Skeletal muscle satellite cell (primary cell): Measurements from ENCODE around the gene RPA3.
A peak's percentile ranks its signal among the peaks of the same experiment; 100 is the strongest.

ENCODE experiments used
- H3K27me3 ChIP-seq: 2 replicates; pipeline ENCODE4 v1.7.0; 2013; ENCODE audit warnings: low read length; ENCODE audit not compliant: control insufficient read depth, insufficient read depth
- H3K36me3 ChIP-seq: 2 replicates; pipeline ENCODE4 v1.7.0; 2013; ENCODE audit warnings: mild to moderate bottlenecking, control low read depth, low read length; ENCODE audit not compliant: insufficient read depth
- H3K4me1 ChIP-seq: 2 replicates; pipeline ENCODE4 v1.7.0; 2013; ENCODE audit warnings: low read length; ENCODE audit not compliant: control insufficient read depth, insufficient read depth
- H3K4me2 ChIP-seq: 2 replicates; pipeline ENCODE4 v1.7.0; 2013; ENCODE audit warnings: mild to moderate bottlenecking, low read length
- H3K4me3 ChIP-seq: 2 replicates; pipeline ENCODE4 v1.7.0; 2013; ENCODE audit warnings: low read length
- H3K9ac ChIP-seq: 2 replicates; pipeline ENCODE4 v1.7.0; 2013; ENCODE audit warnings: mild to moderate bottlenecking, low read depth, low read length, moderate library complexity
- H3K9me3 ChIP-seq: replicated peaks from 2 replicates; pipeline ENCODE4 v1.7.0; 2013; ENCODE audit warnings: mild to moderate bottlenecking, control low read depth, low read length

Gene RPA3

DNA sequence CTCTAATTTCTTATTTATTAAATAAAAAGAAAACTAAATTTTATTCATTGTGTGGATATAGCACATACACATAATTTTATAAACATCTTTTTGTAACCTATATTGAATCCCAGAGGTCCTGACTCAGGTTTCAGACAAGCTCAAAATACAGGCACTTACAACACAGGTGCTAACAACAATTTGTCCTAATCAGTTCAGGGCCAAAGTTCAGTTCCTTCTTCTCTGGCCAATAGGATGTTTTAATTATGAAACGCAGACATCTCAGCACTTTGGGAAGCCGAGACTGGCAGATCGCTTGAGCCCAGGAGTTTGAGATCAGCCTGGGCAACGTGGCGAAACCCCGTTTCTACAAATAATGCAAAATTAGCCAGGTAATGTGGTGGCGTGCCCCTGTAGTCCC lies 15.0 kb downstream of the RPA3 start:
- Histone ChIP-seq H3K27me3 (no peaks in the 10 kb centered on the region), H3K4me3 (no peak overlapping the region), H3K9ac (no peak overlapping the region), H3K9me3 (no peaks in the 10 kb centered on the region), H3K4me2 (no peak overlapping the region), H3K4me1 (peaks cover 20% of the 10 kb centered on the region), H3K36me3 (no peaks in the 10 kb centered on the region)

DNA sequence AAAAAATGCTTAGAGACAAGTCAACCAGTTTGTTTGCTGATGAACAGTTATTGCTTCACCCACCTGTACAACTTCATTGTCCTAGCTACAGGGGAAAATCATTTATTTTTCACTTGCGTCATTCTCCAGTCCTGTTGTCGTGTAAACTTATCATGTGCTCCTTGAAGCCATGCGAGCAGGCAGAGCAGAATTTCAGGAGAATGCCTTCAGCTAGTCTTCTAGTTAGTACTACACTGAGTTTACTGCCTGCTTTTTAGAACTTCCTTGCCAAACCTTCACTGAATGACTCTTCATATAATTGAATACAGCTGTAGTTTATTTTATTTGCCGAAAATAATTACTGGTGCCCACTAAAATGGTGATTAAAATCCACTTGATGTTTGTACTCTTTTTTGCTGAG lies 15.6 kb downstream of the RPA3 start:
- Histone ChIP-seq H3K36me3 (no peaks in the 10 kb centered on the region), H3K4me1 (peaks cover 25% of the 10 kb centered on the region), H3K9ac (no peak overlapping the region), H3K4me3 (no peak overlapping the region), H3K27me3 (no peaks in the 10 kb centered on the region), H3K4me2 (no peak overlapping the region), H3K9me3 (no peaks in the 10 kb centered on the region)

DNA sequence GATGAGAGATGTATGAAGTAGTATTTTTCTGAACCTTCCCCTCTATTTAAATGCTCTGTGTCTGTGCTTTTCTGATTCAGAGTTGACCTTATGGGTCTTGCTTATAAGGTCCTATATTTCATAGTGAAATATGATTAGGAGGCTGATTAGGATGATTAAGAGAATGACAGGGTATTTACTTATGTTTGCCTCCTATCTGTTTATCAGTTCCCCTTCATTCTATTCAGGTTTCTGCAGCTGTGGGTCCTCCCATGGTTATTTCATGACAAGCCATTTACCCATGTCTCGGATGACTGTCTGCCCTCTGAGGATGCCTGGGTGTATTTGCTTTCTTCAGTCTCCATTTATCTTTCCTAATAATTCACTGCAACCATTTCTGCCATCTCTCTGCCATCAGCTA lies 16.9 kb downstream of the RPA3 start:
- H3K36me3 ChIP-seq: no peaks in the 10 kb centered on the region
- H3K27me3 ChIP-seq: no peaks in the 10 kb centered on the region
- no peaks in the 10 kb centered on the region for H3K9me3 ChIP-seq
- no peak overlapping the region for H3K9ac ChIP-seq
- H3K4me2 ChIP-seq: no peak overlapping the region
- peaks cover 35% of the 10 kb centered on the region for H3K4me1 ChIP-seq
- no peak overlapping the region for H3K4me3 ChIP-seq

DNA sequence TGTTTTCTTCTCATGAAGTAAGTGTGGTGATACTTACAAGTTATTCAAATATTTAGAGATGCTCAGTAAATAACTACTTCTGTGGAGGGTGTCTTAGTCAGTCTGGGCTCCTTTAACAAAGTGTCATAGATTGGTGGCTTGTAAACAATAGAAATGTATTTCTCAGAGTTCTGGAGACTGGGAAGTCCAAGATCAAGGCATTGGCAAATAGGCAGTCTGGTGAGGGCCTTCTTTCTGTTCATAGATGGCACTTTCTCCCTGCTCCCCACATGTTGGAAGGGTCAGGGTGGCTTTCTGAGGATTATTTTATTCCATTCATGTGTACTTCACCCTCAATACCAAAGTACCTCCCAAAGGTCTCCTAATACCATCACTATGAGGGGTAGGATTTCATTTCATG lies 18.4 kb downstream of the RPA3 start:
- H3K27me3 ChIP-seq: no peaks in the 10 kb centered on the region
- H3K9ac ChIP-seq: no peak overlapping the region
- no peak overlapping the region for H3K4me3 ChIP-seq
- no peaks in the 10 kb centered on the region for H3K9me3 ChIP-seq
- peaks cover 46% of the 10 kb centered on the region for H3K4me1 ChIP-seq
- peak overlapping the region; percentile 12 for H3K4me2 ChIP-seq
- no peaks in the 10 kb centered on the region for H3K36me3 ChIP-seq

DNA sequence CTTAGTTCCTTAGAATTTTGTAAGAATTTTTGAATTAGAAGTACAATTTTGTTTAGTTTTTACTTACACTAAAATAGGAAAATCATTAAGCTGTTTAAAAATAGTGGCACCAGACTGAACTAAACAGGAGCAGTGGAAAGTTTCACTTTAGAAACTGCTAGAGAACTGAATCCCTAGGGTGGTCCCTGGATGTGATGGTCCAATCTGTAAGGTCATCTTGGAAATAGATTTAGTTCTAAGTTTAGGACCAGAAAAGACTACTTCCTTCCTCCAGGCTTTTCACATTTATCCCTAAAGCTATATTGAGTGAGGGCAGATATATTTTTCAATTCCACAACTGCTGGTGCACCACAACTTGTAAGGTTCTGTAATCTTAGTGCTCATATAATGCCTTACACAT lies 19.0 kb downstream of the RPA3 start:
- no peak overlapping the region for H3K4me3 ChIP-seq
- H3K4me1 ChIP-seq: peaks cover 52% of the 10 kb centered on the region
- no peak overlapping the region for H3K9ac ChIP-seq
- no peaks in the 10 kb centered on the region for H3K36me3 ChIP-seq
- H3K9me3 ChIP-seq: no peaks in the 10 kb centered on the region
- no peaks in the 10 kb centered on the region for H3K27me3 ChIP-seq
- peak overlapping the region; percentile 12 for H3K4me2 ChIP-seq

DNA sequence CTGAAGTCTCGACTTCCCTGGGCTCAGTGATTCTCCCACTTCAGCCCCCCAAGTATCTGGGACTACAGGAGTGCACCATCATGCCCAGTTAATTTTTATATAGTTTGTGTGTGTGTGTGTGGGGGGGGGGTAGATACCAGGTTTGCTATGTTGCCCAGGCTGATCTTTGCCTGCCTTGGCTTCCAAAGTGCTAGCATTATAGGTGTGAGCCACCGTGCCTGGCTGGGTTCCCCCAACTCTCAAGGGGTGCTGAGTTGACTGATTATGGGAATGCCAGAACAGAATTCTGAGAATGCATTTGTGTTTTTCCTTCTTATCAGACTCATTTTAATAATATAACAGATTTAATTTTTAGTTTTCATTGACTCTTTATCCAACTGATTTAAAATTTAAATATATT lies 19.5 kb downstream of the RPA3 start:
- peaks cover 55% of the 10 kb centered on the region for H3K4me1 ChIP-seq
- H3K4me2 ChIP-seq: no peak overlapping the region
- no peak overlapping the region for H3K4me3 ChIP-seq
- H3K9me3 ChIP-seq: no peaks in the 10 kb centered on the region
- no peaks in the 10 kb centered on the region for H3K36me3 ChIP-seq
- no peak overlapping the region for H3K9ac ChIP-seq
- no peaks in the 10 kb centered on the region for H3K27me3 ChIP-seq

DNA sequence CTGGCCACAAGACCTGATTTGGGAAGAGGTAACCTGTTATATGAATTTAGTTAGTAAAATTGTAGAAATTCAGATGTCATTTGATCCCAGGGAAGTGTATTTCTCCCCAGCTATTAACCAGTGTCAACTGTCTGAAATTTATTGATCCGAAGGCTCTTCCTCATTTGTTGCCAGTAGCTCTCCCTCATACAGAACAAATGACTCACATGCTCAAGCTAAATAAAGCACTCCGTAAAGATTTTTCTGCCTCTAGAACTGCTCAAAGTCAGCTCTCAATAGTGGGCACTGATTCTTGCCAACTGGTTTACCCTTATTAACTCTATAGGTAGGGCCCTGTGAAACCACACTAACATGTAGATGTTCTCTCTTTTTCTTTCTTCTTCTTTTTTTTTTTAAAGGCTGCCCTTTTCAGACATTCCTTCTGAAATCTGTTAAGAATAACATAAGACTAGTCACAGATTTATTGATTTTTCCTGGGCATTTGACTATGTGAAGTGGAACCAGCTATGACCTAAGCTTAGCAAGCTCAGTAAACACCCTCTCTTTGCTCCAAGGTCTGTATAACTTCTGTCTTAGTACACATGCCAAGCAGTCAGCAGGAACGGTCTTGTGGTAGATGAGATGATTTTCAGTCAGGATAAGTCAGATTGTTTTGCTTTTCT lies 21.8 kb downstream of the RPA3 start:
- no peaks in the 10 kb centered on the region for H3K36me3 ChIP-seq
- H3K4me2 ChIP-seq: peak overlapping the region; percentile 66
- no peaks in the 10 kb centered on the region for H3K27me3 ChIP-seq
- H3K9ac ChIP-seq: peak overlapping the region; percentile 68
- H3K9me3 ChIP-seq: no peaks in the 10 kb centered on the region
- H3K4me1 ChIP-seq: peaks cover 60% of the 10 kb centered on the region
- peak overlapping the region; percentile 25 for H3K4me3 ChIP-seq

DNA sequence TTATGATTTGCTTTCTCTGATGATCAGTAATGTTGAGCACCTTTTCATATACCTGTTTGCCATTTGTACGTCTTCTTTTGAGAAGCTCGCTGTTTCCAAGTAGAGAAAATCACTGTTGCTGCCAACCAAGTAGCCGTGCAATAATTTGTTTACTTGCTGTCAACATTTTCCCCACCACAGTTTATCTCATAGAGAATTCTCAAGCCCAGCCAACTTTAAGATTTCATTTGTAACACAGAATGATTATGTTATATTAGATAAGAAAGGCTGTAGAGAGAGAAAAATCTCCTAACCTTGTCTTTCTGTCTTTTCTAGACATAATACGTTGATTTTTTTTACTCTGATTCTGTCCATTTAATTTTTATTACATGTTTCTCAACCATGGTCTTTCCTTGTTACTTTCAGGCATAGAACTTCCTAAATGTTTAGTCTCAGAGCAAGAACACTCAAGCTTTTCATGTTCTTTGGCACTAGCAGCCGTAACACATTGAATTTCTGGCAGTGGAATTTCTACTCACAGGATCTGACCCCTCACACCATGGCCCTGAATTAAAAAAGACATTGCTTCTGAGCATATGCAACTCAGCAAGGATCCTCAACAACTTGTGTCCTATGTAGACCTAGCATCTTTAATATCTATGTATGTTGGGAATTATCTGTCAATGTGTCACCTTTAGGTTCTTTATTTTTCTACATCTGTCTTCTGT lies 23.1 kb downstream of the RPA3 start:
- peaks cover 60% of the 10 kb centered on the region for H3K4me1 ChIP-seq
- H3K4me3 ChIP-seq: no peak overlapping the region
- H3K9ac ChIP-seq: no peak overlapping the region
- no peaks in the 10 kb centered on the region for H3K9me3 ChIP-seq
- H3K36me3 ChIP-seq: no peaks in the 10 kb centered on the region
- H3K27me3 ChIP-seq: no peaks in the 10 kb centered on the region
- H3K4me2 ChIP-seq: no peak overlapping the region

DNA sequence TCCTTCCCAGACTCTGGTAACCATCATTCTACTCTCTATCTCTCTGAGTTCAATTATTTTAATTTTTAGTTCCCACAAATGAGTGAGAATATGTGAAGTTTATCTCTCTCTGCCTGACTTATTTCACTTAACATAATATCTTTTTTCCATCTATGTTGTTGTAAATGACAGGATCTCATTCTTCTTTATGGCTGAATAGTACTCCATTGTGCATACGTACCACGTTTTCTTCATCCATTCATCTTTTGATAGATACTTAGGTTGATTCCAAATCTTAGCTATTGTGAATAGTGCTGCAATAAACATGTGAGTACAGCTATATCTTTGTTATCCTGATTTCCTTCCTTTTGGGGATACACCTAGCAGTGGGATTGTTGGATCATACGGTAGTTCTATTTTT lies 23.9 kb downstream of the RPA3 start:
- H3K27me3 ChIP-seq: no peaks in the 10 kb centered on the region
- peak overlapping the region; percentile 11 for H3K4me2 ChIP-seq
- no peaks in the 10 kb centered on the region for H3K9me3 ChIP-seq
- H3K4me1 ChIP-seq: peaks cover 55% of the 10 kb centered on the region
- no peaks in the 10 kb centered on the region for H3K36me3 ChIP-seq
- H3K4me3 ChIP-seq: no peak overlapping the region
- H3K9ac ChIP-seq: no peak overlapping the region

DNA sequence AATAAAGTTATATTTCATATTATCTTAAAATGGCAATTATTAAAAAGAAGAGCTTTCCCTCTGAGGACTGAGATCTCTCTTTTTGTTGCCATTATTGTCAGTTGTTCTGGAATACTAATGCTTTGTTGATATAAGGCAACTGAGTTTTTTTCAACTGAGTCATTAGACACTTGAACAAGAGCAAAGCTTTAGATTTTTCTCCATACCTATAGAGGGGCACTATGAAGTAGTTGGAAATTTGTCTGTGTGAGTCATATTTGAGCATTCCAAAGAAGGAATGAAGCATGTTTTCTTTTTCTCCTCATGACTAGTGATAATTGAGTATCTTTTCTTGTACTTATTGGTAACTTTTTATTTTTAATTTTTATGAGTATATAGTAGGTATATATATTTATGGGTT lies 24.5 kb downstream of the RPA3 start:
- Histone ChIP-seq H3K4me3 (no peak overlapping the region), H3K9ac (peak overlapping the region; percentile 23), H3K4me1 (peaks cover 58% of the 10 kb centered on the region)

DNA sequence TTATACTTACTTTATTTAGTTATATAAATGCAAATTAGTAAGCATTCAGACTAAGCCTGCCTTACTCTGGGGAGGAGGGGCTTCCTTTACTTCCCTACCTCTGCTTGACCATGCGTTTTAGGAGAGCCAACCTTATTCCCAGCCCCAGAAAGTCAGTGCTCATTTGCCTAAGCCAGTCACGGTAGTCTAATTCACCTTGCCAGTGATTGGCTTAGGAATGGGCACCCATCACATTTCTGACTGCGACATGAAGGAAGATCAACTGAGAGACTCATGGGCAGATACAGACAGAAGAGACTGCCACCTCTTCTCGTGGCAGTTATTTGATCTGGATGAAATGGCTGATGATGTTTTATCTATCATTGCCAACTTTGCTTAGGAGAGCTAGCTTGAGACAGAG lies 29.5 kb downstream of the RPA3 start:
- H3K9ac ChIP-seq: no peak overlapping the region
- H3K27me3 ChIP-seq: no peaks in the 10 kb centered on the region
- no peaks in the 10 kb centered on the region for H3K9me3 ChIP-seq
- H3K4me1 ChIP-seq: peaks cover 27% of the 10 kb centered on the region
- H3K4me3 ChIP-seq: no peak overlapping the region
- H3K4me2 ChIP-seq: peak overlapping the region; percentile 29
- no peaks in the 10 kb centered on the region for H3K36me3 ChIP-seq

More for the DNA sequence above, 24.5 kb downstream of the RPA3 start:
- Histone ChIP-seq H3K36me3 (no peaks in the 10 kb centered on the region), H3K9me3 (no peaks in the 10 kb centered on the region), H3K27me3 (no peaks in the 10 kb centered on the region), H3K4me2 (peak overlapping the region; percentile 44)

DNA sequence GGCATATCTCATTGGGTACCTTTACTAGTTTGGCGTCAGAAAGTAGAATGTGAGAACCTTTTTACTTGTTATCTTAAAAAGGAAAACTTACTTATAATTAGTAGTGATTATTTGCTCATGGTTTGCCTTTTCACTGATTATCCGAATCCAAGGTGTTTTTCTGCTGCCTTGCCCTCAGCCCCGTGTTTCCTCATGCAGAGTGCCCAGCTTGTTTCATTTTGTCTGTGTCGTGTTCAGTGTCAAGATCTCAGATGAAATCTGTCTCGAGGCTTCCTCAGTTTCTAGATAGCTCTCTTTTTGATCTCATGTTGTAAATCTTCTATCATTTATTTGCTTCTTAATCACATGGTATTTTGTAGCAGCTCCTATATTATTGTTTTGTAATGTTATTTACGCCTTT lies 30.1 kb downstream of the RPA3 start:
- H3K4me3 ChIP-seq: no peak overlapping the region
- H3K9me3 ChIP-seq: no peaks in the 10 kb centered on the region
- peaks cover 23% of the 10 kb centered on the region for H3K4me1 ChIP-seq
- H3K4me2 ChIP-seq: peak overlapping the region; percentile 65
- H3K36me3 ChIP-seq: no peaks in the 10 kb centered on the region
- H3K27me3 ChIP-seq: no peaks in the 10 kb centered on the region
- H3K9ac ChIP-seq: no peak overlapping the region
